GM03348 (cell line): ENCODE measurements around the gene COL5A1.
"Not testable (repeated sequence)": the region's sequence is repeated elsewhere in the genome, so short reads cannot be mapped to it uniquely, and the experiment has no call there.

Experiments
- DNase-seq: peaks from one replicate; pipeline ENCODE4 v3.0.0; 2012; ENCODE audit warnings: low spot score

The COL5A1 gene

DNA sequence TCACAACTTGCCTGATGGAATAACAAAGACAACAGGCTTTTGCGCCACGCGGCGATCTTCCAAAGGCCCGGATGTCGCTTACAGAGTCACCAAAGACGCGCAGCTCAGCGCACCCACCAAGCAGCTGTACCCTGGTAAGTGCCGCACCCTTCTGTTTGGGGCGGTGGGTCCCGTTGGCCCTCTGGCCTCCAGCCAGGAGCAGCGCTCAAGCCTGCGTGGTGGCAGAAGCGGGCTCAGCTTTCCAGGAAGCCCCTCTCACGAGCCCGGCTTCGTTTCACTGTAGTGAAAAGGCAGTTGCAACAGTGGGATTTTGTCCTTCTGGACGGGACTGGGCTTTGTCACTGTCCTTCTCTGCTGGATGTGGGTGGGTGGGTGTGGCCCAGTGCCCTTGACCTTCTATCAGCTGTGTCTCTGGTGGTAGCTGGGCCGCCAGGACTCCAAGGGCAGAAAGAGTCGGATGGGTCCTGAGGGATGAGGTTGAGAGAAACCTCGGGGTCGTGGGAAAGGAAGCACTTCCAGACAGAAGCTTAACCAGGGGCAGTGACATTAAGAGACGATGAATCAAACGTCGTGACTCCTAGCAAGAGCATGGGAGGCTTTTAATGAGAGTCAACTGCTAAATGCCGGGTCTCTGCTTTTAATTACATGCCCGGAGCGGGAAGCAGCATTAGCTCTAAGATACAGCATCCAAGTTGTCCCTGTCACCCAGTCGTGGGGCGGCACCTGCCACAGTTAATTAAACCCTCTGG lies 49.5 kb downstream of the COL5A1 start:
- DNase-seq, result no peak

GRCh38 chr9:134691695-134692572 lies 50.3 kb downstream of the COL5A1 start:
- no peak for DNase-seq

GRCh38 chr9:134692573-134692860 lies 50.9 kb downstream of the COL5A1 start:
- DNase-seq, result no peak

- no peak for DNase-seq
Measured at GRCh38 chr9:134693011-134693410, 51.4 kb downstream of the COL5A1 start.

DNA sequence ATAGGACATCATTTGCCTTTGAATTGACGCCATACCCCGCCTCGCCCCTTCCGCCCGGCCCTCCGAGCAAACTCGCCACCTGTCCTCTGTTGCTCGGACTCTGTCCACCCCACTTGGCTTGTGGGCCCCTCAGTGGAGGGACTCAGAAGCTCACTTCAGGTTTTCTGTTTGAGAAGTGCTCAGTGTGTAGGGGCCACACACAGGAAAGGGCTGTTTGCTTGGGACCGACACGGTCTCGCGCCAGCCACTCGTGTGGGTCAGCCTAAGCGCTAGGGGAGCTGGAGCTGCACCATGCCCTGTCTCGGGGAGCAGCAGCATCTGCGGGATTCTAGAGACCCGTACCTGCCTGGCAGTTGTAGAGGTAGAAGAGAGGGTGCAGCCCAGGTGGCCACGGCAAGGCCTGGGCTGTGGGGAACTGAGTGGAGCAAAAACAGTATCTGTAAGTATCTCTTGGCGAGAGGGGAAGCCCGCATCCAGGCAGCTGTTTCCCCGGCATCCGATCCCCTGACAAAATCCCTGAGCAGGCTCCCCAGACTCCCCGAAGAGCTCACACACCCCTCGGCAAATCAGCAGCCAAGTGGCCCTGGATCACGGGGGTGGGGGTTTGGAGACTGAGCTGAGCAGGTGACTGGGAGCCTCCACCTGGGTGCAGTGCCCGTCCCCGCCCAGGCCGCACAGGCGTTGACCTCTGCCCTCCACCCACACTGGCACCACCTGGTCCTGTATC lies 52.2 kb downstream of the COL5A1 start:
- no peak for DNase-seq

DNA sequence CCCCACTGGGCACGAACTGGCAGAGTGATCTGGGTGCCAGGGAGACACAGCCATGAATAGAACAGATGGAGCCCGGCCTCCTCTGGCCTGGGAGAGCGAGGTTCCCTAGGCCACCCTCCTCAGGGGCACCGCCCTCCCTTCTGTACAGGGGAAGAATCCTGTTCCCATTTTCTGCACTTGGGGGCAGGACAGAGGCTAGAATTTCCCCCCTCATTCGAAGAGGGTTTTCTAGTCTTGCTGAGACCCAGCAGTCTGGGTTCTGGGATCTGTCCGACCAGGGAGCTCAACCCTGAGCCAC lies 52.7 kb downstream of the COL5A1 start:
- no peak for DNase-seq

DNA sequence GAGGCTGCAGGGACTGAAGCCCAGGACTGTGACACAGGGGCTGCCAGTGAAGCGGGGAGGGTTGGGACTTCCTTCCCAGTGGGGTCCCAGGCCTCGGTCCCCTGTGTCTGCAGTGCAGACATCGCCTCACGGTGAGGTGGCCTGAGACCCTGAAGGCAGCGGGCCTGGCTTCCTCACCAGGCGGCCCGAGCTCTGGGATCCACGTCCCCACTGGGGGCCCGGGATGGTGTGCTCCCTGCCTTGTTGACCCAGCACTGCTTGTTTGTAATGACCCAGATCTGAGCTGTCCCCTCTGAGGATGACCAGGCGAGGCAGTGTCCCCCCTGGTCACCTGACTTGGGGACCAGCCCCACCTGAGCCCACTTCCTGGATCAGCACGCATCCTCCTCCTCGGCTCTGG lies 53.1 kb downstream of the COL5A1 start:
- no peak for DNase-seq

DNA sequence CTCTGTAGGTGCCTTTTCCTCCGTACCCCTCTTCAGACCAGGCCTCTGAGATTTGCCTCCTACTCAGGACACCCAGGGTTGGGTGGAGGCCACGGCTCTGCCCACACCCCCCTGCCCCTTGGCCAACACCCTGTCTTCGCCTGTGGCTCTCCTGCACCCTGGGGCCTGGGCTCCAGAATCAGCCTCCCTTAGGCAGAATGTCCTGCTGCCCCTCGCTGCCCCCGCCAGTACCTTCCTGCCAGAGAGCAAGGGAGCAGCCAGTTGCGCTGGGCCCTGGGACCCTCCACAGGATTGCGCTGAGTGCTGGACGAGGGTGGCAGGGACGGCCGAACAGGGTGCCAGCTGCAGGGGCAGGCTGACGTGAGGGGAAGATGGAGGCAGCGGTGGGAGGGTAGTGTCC lies 53.5 kb downstream of the COL5A1 start:
- no peak for DNase-seq

- no peak for DNase-seq
Measured at GRCh38 chr9:134696433-134696832, 54.8 kb downstream of the COL5A1 start.

DNA sequence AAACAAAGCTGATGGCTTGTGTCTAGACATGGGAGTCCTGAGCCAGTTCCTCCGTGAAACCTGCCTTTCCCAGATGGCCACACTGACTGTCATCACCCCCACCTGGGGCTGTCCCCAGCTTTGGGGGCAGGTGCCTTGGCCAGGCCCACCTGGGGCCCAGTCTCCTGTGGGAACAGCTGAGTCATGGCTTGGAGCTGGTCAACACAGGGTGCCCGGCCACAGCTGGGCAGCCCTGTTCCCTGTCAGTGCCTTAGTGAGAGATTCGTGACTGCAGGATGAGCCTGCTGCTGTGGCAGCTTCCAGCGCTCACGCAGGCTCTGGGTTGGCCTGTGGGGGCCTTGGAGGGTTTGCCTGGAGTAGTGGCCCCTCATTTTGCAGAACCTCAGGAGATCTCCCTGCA lies 56.5 kb downstream of the COL5A1 start:
- no peak for DNase-seq

GRCh38 chr9:134698587-134699342 lies 57.2 kb downstream of the COL5A1 start:
- peak; percentile 70 for DNase-seq

GRCh38 chr9:134699343-134699740 lies 57.7 kb downstream of the COL5A1 start:
- no peak for DNase-seq

DNA sequence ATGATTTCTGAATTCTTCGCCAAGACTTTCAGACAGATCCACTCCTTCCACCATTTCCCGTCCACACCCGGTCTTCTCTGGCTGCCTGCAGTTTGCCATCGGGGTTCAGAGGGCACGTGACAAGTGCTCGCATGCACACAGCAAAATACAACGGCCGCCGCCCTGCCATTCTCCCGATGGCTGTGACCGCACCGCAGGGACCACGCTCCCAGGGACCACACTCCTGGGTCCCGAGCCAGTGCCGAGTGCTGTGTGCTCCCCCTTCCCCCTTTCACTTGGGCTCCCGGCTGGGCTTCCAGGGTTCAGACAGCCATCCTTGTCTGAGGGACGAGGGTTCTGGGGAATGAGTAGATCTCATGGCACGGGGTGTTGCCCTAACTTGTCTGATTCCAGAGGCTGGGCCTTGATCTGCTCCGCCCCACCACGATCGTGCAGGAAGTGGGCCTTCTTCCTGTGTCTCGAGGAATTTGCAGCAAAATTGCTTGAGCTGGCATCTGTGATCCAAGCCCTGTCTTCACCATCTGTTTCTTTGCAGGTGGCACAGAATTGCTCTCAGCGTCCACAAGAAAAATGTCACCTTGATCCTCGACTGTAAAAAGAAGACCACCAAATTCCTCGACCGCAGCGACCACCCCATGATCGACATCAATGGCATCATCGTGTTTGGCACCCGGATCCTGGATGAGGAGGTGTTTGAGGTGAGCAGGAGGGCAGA lies 59.2 kb downstream of the COL5A1 start:
- no peak for DNase-seq

DNA sequence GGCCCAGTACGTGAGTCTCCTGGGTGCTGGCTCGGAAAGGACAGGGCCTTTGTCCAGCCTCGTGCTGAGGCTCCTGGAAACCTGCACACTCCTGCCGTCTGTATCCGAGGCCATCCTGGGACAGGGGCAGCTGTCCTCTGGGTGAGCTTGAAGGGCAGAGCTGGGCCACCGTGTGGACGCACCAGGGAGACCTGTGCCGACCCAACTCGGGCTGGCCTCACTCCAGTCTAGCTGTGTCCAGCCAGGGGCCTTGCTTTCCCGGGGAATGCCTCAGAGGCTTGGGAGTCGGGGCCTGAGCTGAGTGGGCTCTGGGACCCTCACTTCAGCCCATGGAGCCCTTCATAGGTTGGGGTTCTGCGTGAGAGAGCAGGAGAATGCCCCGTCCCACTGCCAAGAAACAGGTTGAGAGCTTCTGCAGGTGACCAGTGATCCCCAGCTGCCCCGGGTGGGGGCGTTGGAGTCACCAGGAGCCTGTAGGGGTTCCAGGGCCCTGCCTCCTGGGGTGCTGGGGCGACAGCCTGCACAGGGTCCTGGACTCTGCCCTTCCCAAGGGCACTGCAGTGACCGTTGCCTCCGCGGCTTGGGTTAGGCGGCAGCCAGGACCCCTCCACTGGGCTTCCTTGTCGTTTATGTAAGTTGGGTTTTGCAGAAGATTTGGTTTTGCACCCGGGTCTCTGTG lies 60.1 kb downstream of the COL5A1 start:
- DNase-seq, result no peak

DNA sequence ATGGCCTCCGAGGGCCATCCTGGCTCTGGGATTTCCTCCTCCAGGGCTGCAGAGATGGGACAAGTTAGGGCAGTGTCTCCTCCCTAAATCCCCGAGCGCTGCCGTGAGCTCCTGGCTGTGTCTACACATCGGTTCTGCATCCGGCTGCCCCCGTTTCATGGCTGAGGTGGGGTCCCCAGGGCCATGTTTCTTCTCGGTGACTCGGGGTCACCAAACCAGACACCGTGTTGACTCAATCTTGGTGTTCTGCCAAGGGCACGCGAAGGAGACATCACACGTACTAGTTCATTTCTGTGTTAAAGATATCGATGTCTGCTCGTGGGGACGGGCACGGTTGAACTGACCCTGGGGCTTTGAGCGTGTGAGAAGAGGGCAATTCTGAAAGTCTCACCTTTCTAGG lies 60.7 kb downstream of the COL5A1 start:
- no peak for DNase-seq

DNA sequence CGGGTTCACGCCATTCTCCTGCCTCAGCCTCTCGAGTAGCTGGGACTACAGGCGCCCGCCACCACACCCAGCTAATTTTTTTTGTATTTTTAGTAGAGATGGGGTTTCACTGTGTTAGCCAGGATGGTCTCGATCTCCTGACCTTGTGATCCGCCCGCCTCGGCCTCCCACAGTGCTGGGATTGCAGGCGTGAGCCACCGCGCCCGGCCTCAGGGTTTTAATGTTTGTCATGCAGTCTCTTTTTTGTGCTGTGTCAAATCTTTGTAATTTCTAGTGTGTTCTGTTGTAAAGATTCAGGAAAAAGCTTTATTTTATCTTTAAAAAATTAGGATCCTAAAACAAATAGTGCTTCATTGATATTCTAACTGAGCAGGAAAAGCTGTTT lies 62.1 kb downstream of the COL5A1 start:
- not testable (repeated sequence) for DNase-seq

- no peak for DNase-seq
Measured at GRCh38 chr9:134704498-134704897, 62.9 kb downstream of the COL5A1 start.

GRCh38 chr9:134705786-134706185 lies 64.2 kb downstream of the COL5A1 start:
- DNase-seq, result no peak

GRCh38 chr9:134706522-134706921 lies 64.9 kb downstream of the COL5A1 start:
- DNase-seq, result no peak

GRCh38 chr9:134707031-134707680 lies 65.6 kb downstream of the COL5A1 start:
- DNase-seq, result peak; percentile 73
